Upper lobe of left lung (tissue), 6 donors: ENCODE measurements around the gene ABT1. TPM values are rescaled to one million over a fixed set of nuclear protein-coding genes. Genes with fewer than 3 reads are reported as not detected.

Experiments
- ATAC-seq, 2 donors: fragments of 200-7000 bp; cut with Tn5 transposase; one replicate each; pipeline ENCODE4 v1.9.1; 2022; ENCODE audit warnings: mild to moderate bottlenecking in 2 of 2, moderate library complexity in 2 of 2; ENCODE audit not compliant: low FRiP score in 2 of 2
- DNase-seq, 2 donors: peaks; one replicate each; pipeline ENCODE4 v3.0.0-alpha.2; 2019 to 2020
- H3K27ac ChIP-seq, 4 donors: fragments of 200-600 bp; sonication (generic); one replicate each; pipeline ENCODE4 v1.5.1; 2016 to 2019
- H3K27me3 ChIP-seq, 4 donors: fragments of 200-600 bp; sonication (generic); one replicate each; pipeline ENCODE4 v1.5.1; 2017 to 2019
- H3K36me3 ChIP-seq, 4 donors: fragments of 200-600 bp; sonication (generic); one replicate each; pipeline ENCODE4 v1.5.1; 2016 to 2019
- H3K4me1 ChIP-seq, 4 donors: fragments of 200-600 bp; sonication (generic); one replicate each; pipeline ENCODE4 v1.5.1; 2018 to 2019
- H3K4me3 ChIP-seq, 4 donors: fragments of 200-600 bp; sonication (generic); one replicate each; pipeline ENCODE4 v1.5.1; 2017 to 2019; ENCODE audit warnings: mild to moderate bottlenecking in 2 of 4, moderate library complexity in 1 of 4
- H3K9me3 ChIP-seq, 4 donors: fragments of 200-600 bp; sonication (generic); one replicate each; pipeline ENCODE4 v1.5.1; 2018 to 2019
- CTCF ChIP-seq, 6 experiments: fragments of 450-650 bp in 4 of 6; fragments of 200-600 bp in 2 of 6; sonication (generic) in 2 of 6; IDR thresholded peaks; one replicate each; pipeline ENCODE4 v1.5.1; 2016 to 2019; ENCODE audit warnings: antibody characterized with exemption in 6 of 6
- EP300 ChIP-seq, 4 donors: sonication (generic); formaldehyde crosslinking; IDR thresholded peaks; one replicate each; pipeline ENCODE4 v1.5.1; 2017; ENCODE audit warnings: antibody characterized with exemption in 4 of 4, control low read depth in 2 of 4
- POLR2A ChIP-seq, 4 donors: fragments of 450-650 bp; IDR thresholded peaks; one replicate each; pipeline ENCODE4 v1.5.1; 2016 to 2017; ENCODE audit warnings: antibody characterized with exemption in 4 of 4, mild to moderate bottlenecking in 2 of 4
- POLR2AphosphoS5 ChIP-seq, 2 donors: sonication (generic); formaldehyde crosslinking; IDR thresholded peaks; one replicate each; pipeline ENCODE4 v1.5.1; 2017; ENCODE audit warnings: antibody characterized with exemption in 2 of 2
- WGBS, 2 donors: methylation state at CpG; one replicate each; pipeline ENCODE4 v1.1.5; 2017 to 2018; 5-methylcytosine and 5-hydroxymethylcytosine counted together
- total RNA-seq, 6 donors: library from RNA; depleted of rRNA in 4 of 6; stranded (reverse); fragments of >200 nt in 4 of 6; gene quantifications; one replicate each; pipeline versions ENCODE4 v1.1.0 to v1.2.1, GENCODE V29; 2016 to 2021
- donor health status: DM: no; HTN: no; CAD: no; lungs with moderate emphysema.
- donor health status: DM: no; HTN: yes; CAD: no; lungs with severe emphysema.

The ABT1 gene
- total RNA-seq, 6 donors from 2014 or later, result 6.3 to 22.5 (median 15.4) TPM

- no peak for ATAC-seq
- TF ChIP-seq POLR2AphosphoS5 (IDR thresholded peaks at IDR 0.05) (no peak), EP300 (IDR thresholded peaks at IDR 0.05) (no peak), POLR2A (IDR thresholded peaks at IDR 0.05) (no peak), CTCF (IDR thresholded peaks at IDR 0.05) (no peak)
- no peak for DNase-seq
- WGBS, 2 donors, result 65 to 69% methylated on average over 10 of the region's 10 CpGs
- Histone ChIP-seq H3K9me3 (peaks cover 0 to 4% (median 0%) of the 10 kb centered on the region in 4 donors), H3K4me1 (peaks cover 0 to 14% (median 8%) of the 10 kb centered on the region in 4 donors), H3K27me3 (no peaks in the 10 kb centered on the region), H3K27ac (no peak overlapping the region), H3K36me3 (no peaks in the 10 kb centered on the region), H3K4me3 (no peak overlapping the region)
Observed at GRCh38 chr6:26575494-26575939, 21.2 kb upstream of the ABT1 start.

GRCh38 chr6:26576407-26576843 is 20.3 kb upstream of the ABT1 start:
- Histone ChIP-seq H3K27ac (no peak overlapping the region), H3K4me3 (peak overlapping the region in 1 of 4 donors; percentile 39), H3K27me3 (no peaks in the 10 kb centered on the region), H3K9me3 (peaks cover 0 to 4% (median 0%) of the 10 kb centered on the region in 4 donors), H3K36me3 (no peaks in the 10 kb centered on the region), H3K4me1 (peaks cover 0 to 14% (median 8%) of the 10 kb centered on the region in 4 donors)
- ATAC-seq, result no peak
- no peak for DNase-seq
- no peak for TF ChIP-seq POLR2A (IDR thresholded peaks at IDR 0.05)
- TF ChIP-seq EP300 (IDR thresholded peaks at IDR 0.05), result no peak
- TF ChIP-seq CTCF (IDR thresholded peaks at IDR 0.05), result no peak
- TF ChIP-seq POLR2AphosphoS5 (IDR thresholded peaks at IDR 0.05), result no peak
- WGBS, 2 donors, result 39 to 46% methylated on average over 7 of the region's 7 CpGs

- TF ChIP-seq CTCF (IDR thresholded peaks at IDR 0.05) (no peak), POLR2A (IDR thresholded peaks at IDR 0.05) (no peak), EP300 (IDR thresholded peaks at IDR 0.05) (no peak)
- peaks cover 0 to 4% (median 0%) of the 10 kb centered on the region in 4 donors for H3K9me3 ChIP-seq
- peak overlapping the region in 2 of 4 donors; percentile 36 to 39 for H3K4me3 ChIP-seq
- WGBS, 2 donors, result 6% methylated on average over 31 of the region's 31 CpGs
- ATAC-seq (peak in 1 of 2 donors; percentile 67), DNase-seq (peak in 1 of 2 donors; percentile 33)
- peaks cover 0 to 11% (median 7%) of the 10 kb centered on the region in 4 donors for H3K4me1 ChIP-seq
- no peaks in the 10 kb centered on the region for H3K36me3 ChIP-seq
- no peaks in the 10 kb centered on the region for H3K27me3 ChIP-seq
- no peak overlapping the region for H3K27ac ChIP-seq
Observed at GRCh38 chr6:26576929-26577719, 19.6 kb upstream of the ABT1 start.

GRCh38 chr6:26577720-26578072 is 19.1 kb upstream of the ABT1 start:
- no peaks in the 10 kb centered on the region for H3K27me3 ChIP-seq
- no peak for ATAC-seq
- peak overlapping the region in 2 of 4 donors; percentile 36 to 39 for H3K4me3 ChIP-seq
- no peak for DNase-seq
- peaks cover 0 to 4% (median 0%) of the 10 kb centered on the region in 4 donors for H3K9me3 ChIP-seq
- 18 to 35% methylated on average over 16 to 17 of the region's 17 CpGs for WGBS, 2 donors
- TF ChIP-seq CTCF (IDR thresholded peaks at IDR 0.05) (no peak), EP300 (IDR thresholded peaks at IDR 0.05) (no peak), POLR2AphosphoS5 (IDR thresholded peaks at IDR 0.05) (no peak), POLR2A (IDR thresholded peaks at IDR 0.05) (no peak)
- H3K4me1 ChIP-seq, result peaks cover 0 to 8% (median 6%) of the 10 kb centered on the region in 4 donors
- no peak overlapping the region for H3K27ac ChIP-seq
- no peaks in the 10 kb centered on the region for H3K36me3 ChIP-seq
